GM19372 (cell line): ENCODE results near the gene SCUBE1.

Experiments used
- ATAC-seq: cut with Tn5 transposase; IDR thresholded peaks from one replicate; pipeline ENCODE4 v1.9.1; 2021; ENCODE audit warnings: mild to moderate bottlenecking, low read depth, moderate library complexity; ENCODE audit not compliant: unreplicated experiment

Gene SCUBE1

DNA sequence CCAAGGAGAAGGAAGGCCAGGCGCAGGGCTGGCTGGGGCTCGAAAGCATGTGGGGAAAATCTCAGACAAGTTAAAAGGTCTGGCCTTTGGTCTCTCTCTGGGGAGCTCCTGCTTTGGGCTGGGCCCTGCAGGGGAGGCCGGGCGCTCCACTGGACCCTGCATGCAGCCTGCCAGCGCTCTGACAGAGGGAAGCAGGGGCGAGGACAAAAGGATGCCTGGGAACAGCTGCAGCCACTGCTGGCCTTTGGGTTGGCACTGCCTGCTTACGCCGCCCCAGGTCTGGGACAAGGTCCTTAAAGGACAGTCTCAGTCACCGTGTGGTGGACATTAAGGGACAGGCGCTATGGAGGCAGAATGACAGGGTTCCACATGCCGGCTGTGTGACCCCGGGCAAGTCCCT lies 99.8 kb downstream of the SCUBE1 start:
- no peak for ATAC-seq

DNA sequence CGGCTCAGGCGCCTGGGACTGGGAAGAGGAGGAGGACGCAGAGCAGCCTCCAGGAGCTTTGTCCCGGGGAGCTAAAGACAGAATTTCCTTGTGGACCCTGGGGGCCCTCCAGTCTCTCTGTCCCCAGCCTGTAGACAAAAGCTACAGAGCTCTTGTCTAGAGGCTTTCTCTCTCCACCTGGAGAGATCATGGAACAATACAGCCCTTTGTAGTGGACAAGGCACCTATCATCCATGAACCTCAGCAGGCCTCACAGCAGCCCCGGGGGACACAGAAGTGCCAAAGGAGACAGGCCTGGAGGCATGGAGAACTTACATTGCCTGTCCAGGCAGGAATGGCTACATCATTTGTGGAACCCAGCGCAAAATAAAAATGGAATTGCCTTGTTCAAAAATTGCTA lies 100.5 kb downstream of the SCUBE1 start:
- ATAC-seq: no peak

DNA sequence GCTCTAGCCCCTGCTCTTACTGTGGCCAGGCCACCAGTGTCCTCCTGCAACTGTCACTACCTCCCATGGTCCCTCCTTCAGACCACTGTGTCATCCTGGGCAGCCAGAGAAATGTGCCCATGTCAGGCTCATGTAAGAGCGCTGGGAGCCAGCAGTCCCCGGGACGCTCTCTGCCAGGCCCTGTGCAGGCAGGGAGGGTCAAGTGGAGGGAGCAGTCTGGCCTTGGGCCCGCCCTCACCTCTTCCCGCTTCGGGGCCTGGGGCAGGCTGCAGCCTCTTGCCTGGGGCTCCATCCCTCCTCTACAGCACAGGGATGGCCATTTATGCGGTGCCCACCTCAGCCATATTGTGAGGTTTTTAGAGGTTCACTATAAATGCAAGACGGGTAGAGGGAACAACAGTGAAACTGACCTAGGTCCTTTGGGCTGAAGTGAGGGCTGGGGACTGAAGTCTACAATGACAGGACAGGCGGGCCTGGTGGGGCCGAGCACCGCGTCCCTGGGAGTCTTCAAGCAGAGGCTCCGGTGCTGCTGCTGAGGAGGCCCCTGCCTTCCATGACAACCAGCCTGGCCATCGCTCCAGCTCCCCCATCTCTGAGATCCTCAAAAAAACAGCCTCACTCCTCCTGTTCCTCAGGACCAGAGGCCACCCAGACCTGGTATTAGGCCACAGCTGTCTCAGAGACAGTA lies 101.3 kb downstream of the SCUBE1 start:
- ATAC-seq: no peak

DNA sequence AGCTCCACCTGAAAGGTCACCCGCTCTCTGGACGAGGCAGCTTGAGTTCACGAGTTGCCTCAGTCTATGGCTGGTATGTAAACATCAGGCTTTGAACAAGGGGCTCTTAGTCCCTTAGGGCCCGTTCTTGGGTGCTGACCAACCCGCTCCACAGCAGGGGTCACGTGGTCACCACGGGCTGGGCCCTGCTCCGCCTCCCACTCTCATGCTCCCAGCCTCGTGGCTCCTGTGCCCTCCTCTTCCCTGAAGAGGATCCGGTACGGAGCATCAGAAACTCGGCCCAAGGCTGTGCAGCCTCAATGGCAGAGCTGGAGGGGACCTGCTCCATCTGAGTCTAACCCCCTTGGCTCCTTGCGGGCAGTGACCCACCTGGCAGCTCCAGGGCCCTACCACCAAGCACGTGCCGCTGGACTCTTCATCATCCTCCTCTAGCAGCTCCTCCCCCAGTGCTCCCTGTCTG lies 102.0 kb downstream of the SCUBE1 start:
- ATAC-seq: no peak

DNA sequence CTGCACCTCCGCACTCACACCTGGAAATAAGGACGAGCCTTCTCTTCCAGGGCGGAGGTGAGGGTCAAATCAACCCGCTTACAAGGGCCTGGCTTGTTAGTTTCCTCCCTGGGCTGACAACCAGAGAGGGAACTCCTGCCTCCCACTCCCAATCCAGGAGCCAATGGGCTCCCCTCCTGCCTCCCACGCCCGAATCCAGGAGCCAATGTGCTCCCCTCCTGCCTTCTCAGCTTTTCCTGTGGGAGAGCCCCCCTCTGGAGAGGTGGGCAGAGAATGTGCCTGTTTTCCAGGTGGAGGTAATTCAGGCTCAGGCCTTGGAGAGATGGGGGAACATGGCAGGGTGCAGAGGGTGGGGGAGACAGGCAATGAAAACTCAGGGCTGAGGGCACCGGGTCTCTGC lies 102.6 kb downstream of the SCUBE1 start:
- no peak for ATAC-seq

DNA sequence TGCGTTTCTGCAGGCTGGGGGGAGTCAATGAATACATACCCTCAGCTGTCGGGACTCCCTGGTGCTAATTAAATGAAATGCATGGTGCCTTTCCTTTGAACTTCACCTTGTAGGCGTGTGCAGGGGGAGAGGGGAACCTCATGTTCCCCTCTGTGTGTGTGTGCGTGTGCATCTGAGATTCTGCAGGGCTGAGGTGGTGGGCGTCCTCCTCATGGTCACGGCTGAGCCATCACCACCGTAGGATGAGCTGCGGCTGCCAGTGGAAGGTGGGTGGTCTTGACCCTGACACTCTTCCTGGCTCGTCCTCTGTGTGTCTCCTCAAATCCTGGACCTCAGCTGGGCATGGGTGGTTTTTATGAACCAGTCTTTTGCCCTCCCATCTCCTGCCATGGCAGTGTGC lies 103.2 kb downstream of the SCUBE1 start:
- ATAC-seq: no peak

DNA sequence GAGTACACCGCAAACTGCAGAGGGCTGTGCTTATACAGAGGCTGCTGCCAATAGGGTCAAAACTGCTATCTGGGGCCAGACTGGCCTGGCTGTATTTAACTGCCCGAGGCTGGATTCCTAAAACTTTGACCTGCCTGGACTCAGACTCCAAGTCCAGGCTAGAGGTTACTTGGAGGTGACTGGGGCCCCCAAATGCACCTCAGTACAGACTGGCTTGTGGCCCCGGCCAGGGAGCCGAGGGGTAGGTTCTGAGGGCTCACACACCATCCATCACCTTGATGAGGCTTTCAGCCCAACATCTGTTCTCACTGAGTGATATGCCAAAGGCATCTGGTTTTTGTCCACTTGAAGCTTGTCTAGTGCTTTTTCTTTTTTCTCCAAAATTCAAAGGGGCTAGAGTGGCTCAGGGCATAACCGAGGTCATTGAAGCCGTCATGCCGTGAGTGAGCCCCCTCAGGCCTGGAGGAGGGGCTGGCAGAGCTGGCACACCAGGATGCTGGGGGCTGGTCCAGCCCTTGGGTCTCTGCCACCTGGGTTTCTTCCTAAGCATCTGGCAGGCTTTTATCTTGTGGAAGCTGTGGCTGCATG lies 103.9 kb downstream of the SCUBE1 start:
- ATAC-seq: no peak

DNA sequence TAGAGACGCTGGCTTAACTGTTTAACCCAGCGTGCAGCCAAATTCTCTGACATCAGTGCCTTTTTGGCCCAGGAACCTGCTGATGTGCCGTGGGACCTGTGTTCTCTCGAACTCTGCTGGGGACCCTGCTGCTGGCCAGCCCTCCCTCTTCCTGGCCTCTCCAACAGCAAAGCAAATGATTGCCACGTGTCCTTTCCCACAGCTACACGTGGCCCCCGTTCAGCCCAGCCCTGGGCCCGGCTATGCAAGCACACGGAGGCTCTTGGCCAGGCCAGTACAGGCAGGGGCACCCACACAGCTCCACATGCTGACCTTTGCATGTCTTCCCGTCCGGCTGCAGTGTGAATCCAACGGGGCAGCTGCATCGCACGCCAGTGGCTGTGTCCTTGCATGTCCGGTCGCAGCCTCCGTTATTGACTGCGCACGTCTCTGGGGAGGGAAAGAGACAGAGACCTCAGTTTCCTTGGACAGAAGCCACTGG lies 104.6 kb downstream of the SCUBE1 start:
- ATAC-seq: no peak

DNA sequence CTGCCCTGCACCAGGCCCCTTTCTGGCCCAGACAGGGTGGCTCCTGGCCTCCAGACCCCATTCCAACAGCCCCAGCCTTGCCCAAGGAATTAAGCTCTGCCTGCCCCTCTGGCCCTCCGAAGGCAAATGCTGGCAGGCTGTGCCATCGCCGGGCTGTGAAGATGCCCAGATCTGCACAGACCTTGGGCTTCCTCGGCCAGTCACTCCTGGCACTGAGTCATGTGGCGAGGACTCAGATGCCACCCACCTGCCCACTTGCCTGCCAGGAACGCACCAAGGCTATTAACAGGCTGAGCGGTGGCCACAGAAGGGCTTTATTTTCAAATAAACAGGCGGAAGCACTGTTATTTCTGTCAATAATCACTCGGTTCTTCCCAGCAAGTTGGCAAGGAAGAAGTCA lies 105.9 kb downstream of the SCUBE1 start:
- ATAC-seq: no peak

DNA sequence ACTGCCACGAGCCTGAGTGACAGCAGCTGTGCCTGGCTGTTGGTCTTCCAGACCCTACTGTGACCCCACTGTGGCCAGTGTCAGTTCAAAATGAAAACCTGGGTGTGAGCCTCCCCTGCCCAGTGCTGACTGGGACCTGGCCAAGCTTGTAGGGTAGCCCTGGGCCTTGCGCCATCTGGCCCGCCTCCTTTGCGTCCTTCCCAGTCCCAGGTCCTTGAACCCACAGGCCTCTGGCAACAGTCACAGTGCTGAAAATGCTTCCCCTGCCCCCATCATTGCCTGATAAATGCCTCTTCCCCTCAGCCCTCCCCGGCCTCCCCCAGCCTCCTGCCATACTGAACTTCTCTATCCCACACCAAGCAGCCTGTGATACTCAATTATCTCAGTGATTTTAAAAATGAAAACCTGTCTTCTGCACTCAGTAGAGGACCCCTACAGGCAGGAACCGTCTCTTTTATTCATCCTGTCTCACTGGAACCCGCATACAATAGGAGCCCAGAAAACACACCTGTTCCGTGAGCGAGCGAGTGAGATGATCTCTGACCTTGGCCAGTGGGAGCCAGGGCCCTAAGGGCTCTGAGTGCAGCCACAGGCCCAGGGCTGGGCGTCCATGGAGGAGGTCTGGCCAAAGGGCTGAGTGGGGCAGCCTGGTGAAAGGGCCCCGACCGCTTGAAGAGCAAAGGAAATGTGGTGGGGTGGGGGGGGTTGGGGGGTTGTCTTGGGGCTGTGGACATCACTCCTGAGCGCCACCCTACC lies 106.6 kb downstream of the SCUBE1 start:
- no peak for ATAC-seq

DNA sequence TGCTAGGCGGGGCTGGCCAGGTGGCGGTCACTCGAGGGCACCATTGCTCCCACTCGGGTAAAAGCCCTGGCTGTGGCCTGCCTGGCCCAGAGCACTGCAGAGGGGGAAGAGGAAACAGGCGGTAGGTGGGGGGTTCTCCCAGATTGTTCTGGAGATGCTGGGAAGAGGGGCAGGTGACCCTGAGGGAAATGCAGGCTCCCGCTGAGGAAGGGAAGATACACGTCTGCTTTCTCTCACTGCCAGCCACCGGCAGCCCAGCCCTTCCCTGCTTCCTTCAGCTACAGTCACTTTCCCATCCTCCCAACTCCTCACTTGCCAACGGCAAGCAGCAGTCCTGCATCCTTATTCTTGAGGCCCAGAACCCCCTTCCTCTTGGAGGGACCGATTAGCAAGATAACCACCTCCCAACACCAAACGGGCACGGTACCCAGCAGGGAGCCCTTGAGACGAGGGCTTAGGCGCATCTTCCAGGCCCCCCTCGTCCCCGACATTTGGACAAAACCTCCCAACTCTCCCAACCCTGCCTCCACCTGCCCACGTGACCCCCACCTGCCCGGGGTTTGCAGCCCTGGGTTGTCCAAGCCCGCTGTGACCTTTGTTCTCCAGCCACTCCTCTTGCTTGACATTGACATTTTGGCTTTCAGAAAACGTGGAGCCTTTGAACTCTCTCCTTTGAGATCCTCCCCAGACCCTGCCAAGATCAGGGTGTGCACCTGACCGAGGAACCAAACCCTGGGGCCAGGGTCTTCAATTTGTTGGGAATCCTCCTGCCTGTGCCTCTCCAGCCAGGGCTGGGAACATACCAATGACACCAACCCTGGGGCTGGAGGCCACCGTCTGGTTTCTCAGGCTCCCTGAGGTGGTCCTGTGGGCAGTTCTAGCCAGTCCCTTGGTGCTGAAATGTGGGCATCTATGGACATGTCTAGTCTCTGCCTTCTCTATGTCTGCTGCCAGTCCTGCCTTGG lies 107.4 kb downstream of the SCUBE1 start:
- no peak for ATAC-seq

DNA sequence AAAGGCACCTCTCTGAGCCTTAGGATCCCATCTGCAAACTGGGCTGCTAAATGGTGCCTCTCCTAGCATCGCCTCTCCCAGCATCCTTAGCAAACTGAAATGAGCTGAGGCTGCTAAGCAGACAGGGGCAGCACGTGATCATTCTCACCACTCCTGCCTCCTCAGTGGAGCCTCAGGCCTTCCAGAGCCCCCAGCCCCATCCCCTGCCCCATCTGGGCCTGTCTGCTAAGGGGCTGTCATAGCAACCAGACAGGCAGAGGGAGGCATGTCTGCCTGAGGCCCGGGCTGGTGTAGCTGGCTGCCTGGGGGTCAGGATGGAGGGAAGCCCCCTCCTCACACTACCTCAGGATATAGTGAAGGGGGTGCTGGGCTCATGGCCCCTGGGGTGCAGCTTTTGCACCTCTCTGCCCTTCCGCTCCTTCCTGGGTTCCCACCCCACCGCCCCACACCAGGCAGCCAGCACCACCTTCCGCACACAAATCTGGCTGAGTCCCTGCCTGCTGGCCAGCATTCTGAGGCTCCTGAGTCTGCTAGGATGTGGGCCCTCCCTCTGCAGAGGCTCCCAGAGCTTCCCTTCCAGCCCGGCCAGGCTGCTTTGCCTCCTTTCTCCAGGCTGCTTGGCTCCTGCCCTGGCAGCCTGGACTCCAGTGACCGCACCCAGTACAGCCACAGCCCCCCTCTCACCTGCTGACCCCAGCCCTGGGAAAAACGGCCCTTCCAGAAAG lies 108.7 kb downstream of the SCUBE1 start:
- ATAC-seq: no peak

DNA sequence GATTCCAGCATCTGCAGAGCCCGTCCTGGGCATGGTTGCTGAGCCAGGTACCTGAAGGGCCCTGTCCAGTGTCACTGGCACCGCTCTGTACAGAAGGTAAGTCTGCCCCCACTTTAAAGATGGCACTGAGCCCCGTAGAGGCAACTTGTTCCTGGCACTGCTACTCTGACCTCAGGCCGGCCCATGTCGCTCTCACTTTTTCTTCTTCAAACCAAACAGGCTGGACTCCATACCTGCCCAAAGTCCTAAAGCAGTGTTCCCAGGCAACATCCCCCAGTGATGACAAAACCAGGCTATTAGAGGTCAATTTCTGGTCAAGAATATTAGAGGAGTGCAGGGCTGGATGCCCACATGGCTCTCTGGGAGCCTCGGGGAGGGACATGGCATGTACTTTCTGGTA lies 109.6 kb downstream of the SCUBE1 start:
- ATAC-seq: no peak

DNA sequence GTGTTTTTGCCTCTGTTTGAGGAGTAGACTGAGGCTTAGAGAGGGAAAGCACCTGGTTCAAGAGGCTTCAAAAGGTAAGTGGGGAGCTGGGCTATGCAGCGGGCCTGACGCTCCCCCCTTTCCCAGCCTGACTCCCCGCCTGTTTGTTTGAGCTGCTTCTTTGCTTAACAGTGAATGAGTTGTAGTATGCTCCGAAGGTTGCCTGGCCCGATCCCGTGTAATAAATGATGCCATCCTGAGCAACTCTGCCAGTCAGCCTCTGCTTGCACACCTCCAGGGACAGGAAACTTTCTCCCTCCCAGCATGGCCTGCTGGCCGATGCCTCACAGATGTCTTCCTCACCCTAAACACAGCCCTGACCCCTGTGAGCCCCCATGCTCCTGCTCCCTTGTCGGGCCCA lies 110.7 kb downstream of the SCUBE1 start:
- no peak for ATAC-seq

DNA sequence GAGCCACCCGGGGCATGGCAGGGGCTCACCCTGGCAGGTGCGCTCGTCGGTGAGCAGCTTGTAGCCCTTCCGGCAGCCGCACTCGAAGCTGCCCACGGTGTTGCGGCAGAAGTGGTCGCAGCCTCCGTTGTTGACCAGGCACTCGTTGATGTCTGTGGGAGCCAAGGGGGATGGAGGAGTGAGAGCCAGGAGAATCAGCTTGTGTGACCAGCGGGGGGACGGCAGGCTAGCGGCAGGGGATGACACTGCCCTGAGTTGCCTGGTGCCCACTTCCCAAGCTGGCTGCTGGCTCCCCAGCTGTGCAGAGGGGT lies 111.5 kb downstream of the SCUBE1 start:
- ATAC-seq: no peak

DNA sequence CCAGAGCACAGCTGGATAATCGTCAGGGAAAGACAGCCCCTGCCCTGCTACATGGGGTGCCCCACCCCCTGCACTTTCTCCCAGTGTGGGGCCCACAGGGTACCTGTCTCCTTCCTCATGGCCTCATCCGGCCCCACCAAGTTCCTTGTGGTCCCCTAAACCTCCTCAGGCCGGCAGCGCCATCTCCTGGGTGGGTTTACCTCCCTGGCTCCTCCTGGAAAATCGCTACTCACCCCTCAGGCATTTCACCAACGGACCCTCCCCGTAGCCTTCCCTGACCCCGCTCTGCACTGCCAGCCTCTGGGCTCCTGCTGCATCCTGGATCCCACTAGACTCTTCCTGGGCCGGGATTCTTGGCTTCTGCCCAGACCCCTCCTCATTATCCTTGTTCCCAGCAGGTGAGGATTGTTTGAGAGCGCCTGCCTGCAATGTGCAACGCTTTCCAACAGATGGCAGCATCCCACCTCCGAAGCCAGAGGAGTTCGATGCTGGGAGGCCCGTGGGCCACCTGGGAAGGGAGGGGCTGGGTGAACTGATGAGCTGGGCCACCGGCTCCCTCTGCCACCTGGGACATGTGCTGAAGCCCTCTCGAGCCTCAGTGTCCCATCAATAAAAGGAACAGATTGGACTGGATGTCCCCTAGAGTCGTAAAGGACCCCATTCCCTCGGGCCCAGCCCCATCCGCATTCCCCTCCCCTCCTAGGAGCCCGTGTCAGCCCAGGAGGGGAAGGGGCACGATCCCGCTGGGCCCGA lies 112.0 kb downstream of the SCUBE1 start:
- ATAC-seq: no peak

DNA sequence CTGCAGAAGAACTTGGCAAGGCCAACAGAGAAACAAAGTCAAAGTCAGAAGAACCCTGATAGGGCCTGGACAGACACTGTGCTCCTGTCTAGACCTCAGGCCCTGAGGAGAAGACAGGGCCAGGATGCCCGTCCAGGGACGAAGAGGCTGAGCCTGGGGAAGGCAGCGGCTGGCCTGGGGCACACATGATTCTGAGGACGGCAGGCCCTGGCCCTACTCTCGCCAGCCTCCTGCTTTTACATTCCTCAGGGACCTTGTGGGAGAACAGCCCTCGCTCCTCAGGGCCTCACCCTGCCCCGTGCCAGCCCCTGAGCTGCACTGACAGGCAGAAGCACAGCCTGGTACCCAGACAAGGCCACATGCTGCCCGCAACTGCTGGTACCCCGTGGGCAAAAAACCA lies 112.6 kb downstream of the SCUBE1 start:
- no peak for ATAC-seq

DNA sequence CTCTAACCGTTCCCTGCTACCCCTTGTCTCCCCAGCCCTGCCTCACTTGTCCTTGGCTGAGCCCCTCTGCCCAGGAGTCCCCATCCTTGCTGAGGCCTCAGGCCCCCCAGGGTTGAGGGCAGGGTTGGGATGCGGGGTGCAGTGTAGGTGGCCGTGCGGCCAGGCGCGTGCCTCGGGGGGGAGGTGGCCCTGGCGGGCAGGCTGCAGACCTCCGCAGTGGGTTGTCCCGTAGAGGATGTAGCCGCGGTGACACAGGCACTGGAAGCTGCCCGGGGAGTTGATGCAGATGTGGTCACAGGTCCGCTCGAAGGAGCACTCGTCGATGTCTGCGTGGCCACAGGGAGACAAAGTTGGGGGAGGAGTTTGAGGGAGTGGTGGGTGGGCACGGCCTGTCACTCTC lies 114.3 kb downstream of the SCUBE1 start:
- no peak for ATAC-seq

DNA sequence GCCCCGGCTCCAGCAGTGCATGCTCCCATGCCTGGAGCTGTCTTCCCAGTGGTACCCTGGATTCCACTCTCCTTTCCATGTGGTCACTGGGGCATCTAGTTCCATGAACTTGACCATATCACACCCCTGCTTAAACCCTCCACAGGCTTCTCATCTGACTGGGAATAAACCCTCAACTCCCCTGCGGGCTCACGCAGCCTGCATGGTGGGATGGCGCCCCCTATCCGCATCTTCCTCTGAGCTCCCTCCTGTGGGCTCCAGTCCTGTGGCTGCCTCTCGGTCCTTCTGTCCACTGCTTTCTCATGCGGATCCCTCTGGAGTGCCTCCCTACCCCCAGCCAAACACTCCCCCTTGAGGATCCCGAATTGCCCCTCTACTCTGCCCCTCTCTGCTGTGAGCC lies 114.8 kb downstream of the SCUBE1 start:
- ATAC-seq: no peak
